Measurements from ENCODE around the gene FBXL2.
"Not testable (repeated sequence)": the region's sequence is repeated elsewhere in the genome, so short reads cannot be mapped to it uniquely, and the experiment has no call there.

Gene FBXL2

DNA sequence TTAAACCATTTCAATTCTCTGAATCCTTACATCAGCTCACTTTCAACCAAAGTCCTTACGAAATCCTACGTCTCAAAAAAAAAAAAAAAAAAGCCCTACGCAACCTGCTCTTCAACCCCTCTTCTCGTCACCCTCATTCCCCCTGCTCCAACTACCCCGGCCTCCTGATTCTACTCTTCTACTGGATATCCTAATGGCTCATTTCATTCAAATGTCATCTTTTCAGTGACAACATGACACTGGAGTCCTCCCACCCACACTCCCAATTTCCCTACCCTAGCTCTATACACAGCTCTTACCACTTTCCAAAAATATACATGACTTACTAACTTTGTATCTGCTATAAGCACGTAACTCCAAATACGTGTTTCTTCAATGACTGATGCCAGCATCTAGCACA lies 151.5 kb downstream of the FBXL2 start:
- peaks cover 93% of the 10 kb centered on the region for H3K79me2 ChIP-seq (ENCODE audit: insufficient read depth, low read length)
- peaks cover 19% of the 10 kb centered on the region for H3K36me3 ChIP-seq (ENCODE audit: insufficient read depth, low read length)
- H3K9me3 ChIP-seq (ENCODE audit: low read length): no peaks in the 10 kb centered on the region
- H3K4me2 ChIP-seq (ENCODE audit: low read length): no peak overlapping the region
- H2AFZ ChIP-seq (ENCODE audit: low read length): no peak overlapping the region
- no peaks in the 10 kb centered on the region for H3K9me2 ChIP-seq (ENCODE audit: low read depth, low read length)
- no peak overlapping the region for H3K9ac ChIP-seq (ENCODE audit: low read length)
- H3K27me3 ChIP-seq (ENCODE audit: insufficient read depth, low read length): no peaks in the 10 kb centered on the region
- H3K4me1 ChIP-seq (ENCODE audit: insufficient read depth, low read length, severe bottlenecking): peaks cover 32% of the 10 kb centered on the region
- H3K4me3 ChIP-seq (ENCODE audit: low read depth, low read length, poor library complexity, severe bottlenecking): no peak overlapping the region
- H3F3A ChIP-seq (ENCODE audit: insufficient read depth, low read length): no peaks in the 10 kb centered on the region
- TF ChIP-seq EZH2 (IDR thresholded peaks at IDR 0.05; ENCODE audit: borderline replicate concordance, low read length): no peak
- TF ChIP-seq, protein P1, sequence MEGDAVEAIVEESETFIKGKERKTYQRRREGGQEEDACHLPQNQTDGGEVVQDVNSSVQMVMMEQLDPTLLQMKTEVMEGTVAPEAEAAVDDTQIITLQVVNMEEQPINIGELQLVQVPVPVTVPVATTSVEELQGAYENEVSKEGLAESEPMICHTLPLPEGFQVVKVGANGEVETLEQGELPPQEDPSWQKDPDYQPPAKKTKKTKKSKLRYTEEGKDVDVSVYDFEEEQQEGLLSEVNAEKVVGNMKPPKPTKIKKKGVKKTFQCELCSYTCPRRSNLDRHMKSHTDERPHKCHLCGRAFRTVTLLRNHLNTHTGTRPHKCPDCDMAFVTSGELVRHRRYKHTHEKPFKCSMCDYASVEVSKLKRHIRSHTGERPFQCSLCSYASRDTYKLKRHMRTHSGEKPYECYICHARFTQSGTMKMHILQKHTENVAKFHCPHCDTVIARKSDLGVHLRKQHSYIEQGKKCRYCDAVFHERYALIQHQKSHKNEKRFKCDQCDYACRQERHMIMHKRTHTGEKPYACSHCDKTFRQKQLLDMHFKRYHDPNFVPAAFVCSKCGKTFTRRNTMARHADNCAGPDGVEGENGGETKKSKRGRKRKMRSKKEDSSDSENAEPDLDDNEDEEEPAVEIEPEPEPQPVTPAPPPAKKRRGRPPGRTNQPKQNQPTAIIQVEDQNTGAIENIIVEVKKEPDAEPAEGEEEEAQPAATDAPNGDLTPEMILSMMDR (IDR thresholded peaks at IDR 0.05; ENCODE audit: low read length): no peak
- H3K27ac ChIP-seq (ENCODE audit: low read depth, low read length, poor library complexity, severe bottlenecking): no peak overlapping the region
- 0 out of 2 replicates have a peak, but pooled peaks cover 2% of the 10 kb centered on the region for H4K20me1 ChIP-seq (ENCODE audit: insufficient read depth, low read length)

DNA sequence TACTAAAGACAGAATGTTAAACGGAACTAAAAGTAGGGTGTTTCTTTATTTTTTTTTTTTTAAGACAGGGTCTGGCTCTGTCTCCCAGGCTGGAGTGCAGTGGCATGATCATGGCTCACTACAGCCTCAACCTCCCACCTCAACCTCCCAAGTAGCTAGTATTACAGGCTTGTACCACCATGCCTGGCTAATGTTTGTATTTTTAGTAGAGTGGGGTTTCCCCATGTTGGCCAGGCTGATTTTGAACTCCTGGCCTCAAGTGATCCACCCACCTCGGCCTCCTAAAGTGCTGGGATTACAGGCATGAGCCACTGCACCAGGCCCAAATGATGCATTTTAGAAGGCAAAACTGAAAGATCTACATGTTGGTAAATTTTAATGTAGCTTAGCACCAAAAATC lies 152.1 kb downstream of the FBXL2 start:
- not testable (repeated sequence) for H4K20me1 ChIP-seq (ENCODE audit: insufficient read depth, low read length); H3K9me2 ChIP-seq (ENCODE audit: low read depth, low read length); H3K27ac ChIP-seq (ENCODE audit: low read depth, low read length, poor library complexity, severe bottlenecking); H3K9ac ChIP-seq (ENCODE audit: low read length); H3K4me3 ChIP-seq (ENCODE audit: low read depth, low read length, poor library complexity, severe bottlenecking); H2AFZ ChIP-seq (ENCODE audit: low read length); H3K9me3 ChIP-seq (ENCODE audit: low read length); H3K27me3 ChIP-seq (ENCODE audit: insufficient read depth, low read length); H3F3A ChIP-seq (ENCODE audit: insufficient read depth, low read length); H3K4me2 ChIP-seq (ENCODE audit: low read length)
- peaks cover 32% of the 10 kb centered on the region for H3K4me1 ChIP-seq (ENCODE audit: insufficient read depth, low read length, severe bottlenecking)
- peaks cover 93% of the 10 kb centered on the region for H3K79me2 ChIP-seq (ENCODE audit: insufficient read depth, low read length)
- H3K36me3 ChIP-seq (ENCODE audit: insufficient read depth, low read length): peaks cover 13% of the 10 kb centered on the region

DNA sequence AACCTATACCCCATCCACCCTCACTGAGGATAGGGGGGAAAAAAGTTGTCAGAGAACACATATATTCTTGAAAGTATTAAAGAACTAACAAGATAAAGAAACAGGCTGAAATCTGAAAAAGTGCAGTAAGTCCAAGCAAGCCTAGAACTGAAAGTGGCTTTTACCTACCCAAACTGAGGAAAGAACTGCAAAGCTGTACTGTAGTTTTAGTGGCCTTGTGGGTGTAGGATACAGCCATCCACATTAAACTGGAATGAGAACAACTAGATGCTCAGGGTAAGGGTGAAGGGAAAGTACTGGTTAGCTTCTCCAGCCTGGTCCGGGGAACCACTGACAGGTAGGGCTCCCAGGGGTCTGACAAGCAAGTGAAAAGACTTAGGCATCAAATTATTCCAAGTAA lies 152.8 kb downstream of the FBXL2 start:
- Histone ChIP-seq H3K9me2 (ENCODE audit: low read depth, low read length) (no peaks in the 10 kb centered on the region), H3F3A (ENCODE audit: insufficient read depth, low read length) (no peaks in the 10 kb centered on the region), H3K27me3 (ENCODE audit: insufficient read depth, low read length) (no peaks in the 10 kb centered on the region), H3K27ac (ENCODE audit: low read depth, low read length, poor library complexity, severe bottlenecking) (no peak overlapping the region), H3K4me2 (ENCODE audit: low read length) (no peak overlapping the region), H3K79me2 (ENCODE audit: insufficient read depth, low read length) (peaks cover 98% of the 10 kb centered on the region), H4K20me1 (ENCODE audit: insufficient read depth, low read length) (0 out of 2 replicates have a peak, but pooled peaks cover 2% of the 10 kb centered on the region), H2AFZ (ENCODE audit: low read length) (no peak overlapping the region), H3K9me3 (ENCODE audit: low read length) (no peaks in the 10 kb centered on the region), H3K4me1 (ENCODE audit: insufficient read depth, low read length, severe bottlenecking) (peaks cover 32% of the 10 kb centered on the region), H3K4me3 (ENCODE audit: low read depth, low read length, poor library complexity, severe bottlenecking) (no peak overlapping the region), H3K9ac (ENCODE audit: low read length) (no peak overlapping the region), H3K36me3 (ENCODE audit: insufficient read depth, low read length) (peaks cover 6% of the 10 kb centered on the region; the same call in 1 of the 2 replicates)
- TF ChIP-seq, protein P1 (IDR thresholded peaks at IDR 0.05; ENCODE audit: low read length): no peak
- TF ChIP-seq EZH2 (IDR thresholded peaks at IDR 0.05; ENCODE audit: borderline replicate concordance, low read length): no peak

DNA sequence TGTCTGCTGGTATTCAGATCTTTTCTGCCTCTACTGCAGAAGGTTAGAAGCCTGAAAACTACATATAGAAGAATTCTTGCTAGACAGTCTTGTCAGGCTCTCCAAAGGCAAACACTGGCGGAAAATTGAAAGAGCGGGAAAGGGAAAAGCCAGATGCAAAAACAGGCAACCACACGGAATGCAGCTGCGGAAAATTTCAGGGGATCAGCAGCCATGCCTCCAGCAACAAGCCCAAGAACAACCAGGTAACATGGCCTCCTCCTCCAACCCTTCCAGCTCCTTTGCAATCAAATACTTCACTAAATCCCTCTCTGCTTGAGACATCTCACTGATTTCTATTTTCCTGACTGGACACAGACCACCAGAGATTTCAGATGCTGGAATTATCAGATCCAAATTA lies 153.3 kb downstream of the FBXL2 start:
- no peaks in the 10 kb centered on the region for H3K9me2 ChIP-seq (ENCODE audit: low read depth, low read length)
- H3K27me3 ChIP-seq (ENCODE audit: insufficient read depth, low read length): no peaks in the 10 kb centered on the region
- peaks cover 36% of the 10 kb centered on the region for H3K4me1 ChIP-seq (ENCODE audit: insufficient read depth, low read length, severe bottlenecking)
- TF ChIP-seq, protein P1 (IDR thresholded peaks at IDR 0.05; ENCODE audit: low read length): no peak
- no peak for TF ChIP-seq EZH2 (IDR thresholded peaks at IDR 0.05; ENCODE audit: borderline replicate concordance, low read length)
- H3K4me3 ChIP-seq (ENCODE audit: low read depth, low read length, poor library complexity, severe bottlenecking): no peak overlapping the region
- no peaks in the 10 kb centered on the region for H3K9me3 ChIP-seq (ENCODE audit: low read length)
- H3K27ac ChIP-seq (ENCODE audit: low read depth, low read length, poor library complexity, severe bottlenecking): no peak overlapping the region
- H3K4me2 ChIP-seq (ENCODE audit: low read length): no peak overlapping the region
- peaks cover 98% of the 10 kb centered on the region for H3K79me2 ChIP-seq (ENCODE audit: insufficient read depth, low read length)
- 0 out of 2 replicates have a peak, but pooled peaks cover 2% of the 10 kb centered on the region for H4K20me1 ChIP-seq (ENCODE audit: insufficient read depth, low read length)
- H2AFZ ChIP-seq (ENCODE audit: low read length): no peak overlapping the region
- no peak overlapping the region for H3K9ac ChIP-seq (ENCODE audit: low read length)
- no peaks in the 10 kb centered on the region for H3F3A ChIP-seq (ENCODE audit: insufficient read depth, low read length)
- peaks cover under 1% of the 10 kb centered on the region; the same call in 1 of the 2 replicates for H3K36me3 ChIP-seq (ENCODE audit: insufficient read depth, low read length)
